ENCODE results near the gene SLC35G3. TPM values are rescaled to one million over a fixed set of nuclear protein-coding genes. Genes with fewer than 3 reads are reported as not detected.

The SLC35G3 gene
- total and polyA plus RNA-seq, 10 of the 15 experiments (the other 5 are each of a cell fraction or from before 2014, with no cell fraction given) = not detected

DNA sequence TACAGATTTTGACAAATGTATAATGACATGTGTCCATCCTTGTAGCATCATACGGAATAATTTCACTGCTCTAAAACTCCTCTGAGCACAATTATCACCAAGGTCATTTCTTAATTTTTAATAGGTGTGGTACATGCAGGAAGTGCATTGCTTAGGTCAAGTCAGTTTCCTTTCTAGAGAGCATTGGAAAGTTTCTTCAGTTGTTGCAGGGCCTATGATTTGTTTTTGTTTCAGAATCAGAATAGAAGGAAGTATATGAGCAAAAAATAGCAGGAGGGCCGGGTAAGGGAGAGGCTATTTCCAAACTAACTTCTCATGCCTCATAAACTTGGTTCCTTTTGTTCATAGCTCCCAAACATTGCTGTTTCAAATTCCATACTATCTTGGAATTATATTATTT lies 24.7 kb upstream of the SLC35G3 start:
- Histone ChIP-seq H3K4me2 (ENCODE audit: control insufficient read depth, insufficient read depth) (no peak overlapping the region), H3K27me3 (replicated peaks in 1 of 2; ENCODE audit: control insufficient read depth in 2 of 2, insufficient read depth in 2 of 2, low read length in 1 of 2) (no peaks in the 10 kb centered on the region; a peak in 1 of 4 replicates), H3K4me3 (no peak overlapping the region), H3K4me1 (ENCODE audit: control insufficient read depth, insufficient read depth, low read length) (no peaks in the 10 kb centered on the region), H3K9me3 (replicated peaks; ENCODE audit: control insufficient read depth, insufficient read depth, low read length) (no peaks in the 10 kb centered on the region; the same call in 2 of the 3 replicates), H3K9ac (ENCODE audit: control insufficient read depth, insufficient read depth, low read length) (no peak overlapping the region), H3K79me2 (ENCODE audit: control insufficient read depth, insufficient read depth, low read length) (no peaks in the 10 kb centered on the region), H4K20me1 (ENCODE audit: control insufficient read depth, insufficient read depth) (no peaks in the 10 kb centered on the region), H3K36me3 (ENCODE audit: control insufficient read depth in 2 of 2, insufficient read depth in 2 of 2, low read length in 1 of 2) (no peaks in the 10 kb centered on the region), H2AFZ (ENCODE audit: control insufficient read depth, low read depth, low read length) (no peak overlapping the region), H3K27ac (ENCODE audit: control insufficient read depth, insufficient read depth) (no peak overlapping the region)
- DNase-seq (ENCODE audit: low read depth, low spot score) = no peak
- TF ChIP-seq RCOR1 (conservative IDR thresholded peaks at IDR 0.05; ENCODE audit: low read depth, low read length) (no peak), USF1 (IDR thresholded peaks at IDR 0.05; ENCODE audit: borderline replicate concordance, extremely low read length, insufficient read depth, low read depth, low read length) (no peak), YY1 (IDR thresholded peaks at IDR 0.05; ENCODE audit: low read depth, low read length) (no peak), FOS (IDR thresholded peaks at IDR 0.05; ENCODE audit: borderline replicate concordance, extremely low read depth, insufficient read length) (no peak), ASH2L (IDR thresholded peaks at IDR 0.05; ENCODE audit: borderline replicate concordance, low read depth) (no peak), HDAC2 (IDR thresholded peaks at IDR 0.05) (no peak), RELA (IDR thresholded peaks at IDR 0.05; ENCODE audit: borderline replicate concordance, partially characterized antibody) (no peak), POLR2AphosphoS5 (IDR thresholded peaks at IDR 0.05; ENCODE audit: low read length) (no peak), NFYB (IDR thresholded peaks at IDR 0.05; ENCODE audit: insufficient read depth, low read depth, low read length) (no peak), NR2F1 (conservative IDR thresholded peaks at IDR 0.05) (no peak)
- TF ChIP-seq, protein P1, sequence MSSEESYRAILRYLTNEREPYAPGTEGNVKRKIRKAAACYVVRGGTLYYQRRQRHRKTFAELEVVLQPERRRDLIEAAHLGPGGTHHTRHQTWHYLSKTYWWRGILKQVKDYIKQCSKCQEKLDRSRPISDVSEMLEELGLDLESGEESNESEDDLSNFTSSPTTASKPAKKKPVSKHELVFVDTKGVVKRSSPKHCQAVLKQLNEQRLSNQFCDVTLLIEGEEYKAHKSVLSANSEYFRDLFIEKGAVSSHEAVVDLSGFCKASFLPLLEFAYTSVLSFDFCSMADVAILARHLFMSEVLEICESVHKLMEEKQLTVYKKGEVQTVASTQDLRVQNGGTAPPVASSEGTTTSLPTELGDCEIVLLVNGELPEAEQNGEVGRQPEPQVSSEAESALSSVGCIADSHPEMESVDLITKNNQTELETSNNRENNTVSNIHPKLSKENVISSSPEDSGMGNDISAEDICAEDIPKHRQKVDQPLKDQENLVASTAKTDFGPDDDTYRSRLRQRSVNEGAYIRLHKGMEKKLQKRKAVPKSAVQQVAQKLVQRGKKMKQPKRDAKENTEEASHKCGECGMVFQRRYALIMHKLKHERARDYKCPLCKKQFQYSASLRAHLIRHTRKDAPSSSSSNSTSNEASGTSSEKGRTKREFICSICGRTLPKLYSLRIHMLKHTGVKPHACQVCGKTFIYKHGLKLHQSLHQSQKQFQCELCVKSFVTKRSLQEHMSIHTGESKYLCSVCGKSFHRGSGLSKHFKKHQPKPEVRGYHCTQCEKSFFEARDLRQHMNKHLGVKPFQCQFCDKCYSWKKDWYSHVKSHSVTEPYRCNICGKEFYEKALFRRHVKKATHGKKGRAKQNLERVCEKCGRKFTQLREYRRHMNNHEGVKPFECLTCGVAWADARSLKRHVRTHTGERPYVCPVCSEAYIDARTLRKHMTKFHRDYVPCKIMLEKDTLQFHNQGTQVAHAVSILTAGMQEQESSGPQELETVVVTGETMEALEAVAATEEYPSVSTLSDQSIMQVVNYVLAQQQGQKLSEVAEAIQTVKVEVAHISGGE (CRISPR knock-in tag; IDR thresholded peaks at IDR 0.05) = no peak
- TF ChIP-seq, protein P2, sequence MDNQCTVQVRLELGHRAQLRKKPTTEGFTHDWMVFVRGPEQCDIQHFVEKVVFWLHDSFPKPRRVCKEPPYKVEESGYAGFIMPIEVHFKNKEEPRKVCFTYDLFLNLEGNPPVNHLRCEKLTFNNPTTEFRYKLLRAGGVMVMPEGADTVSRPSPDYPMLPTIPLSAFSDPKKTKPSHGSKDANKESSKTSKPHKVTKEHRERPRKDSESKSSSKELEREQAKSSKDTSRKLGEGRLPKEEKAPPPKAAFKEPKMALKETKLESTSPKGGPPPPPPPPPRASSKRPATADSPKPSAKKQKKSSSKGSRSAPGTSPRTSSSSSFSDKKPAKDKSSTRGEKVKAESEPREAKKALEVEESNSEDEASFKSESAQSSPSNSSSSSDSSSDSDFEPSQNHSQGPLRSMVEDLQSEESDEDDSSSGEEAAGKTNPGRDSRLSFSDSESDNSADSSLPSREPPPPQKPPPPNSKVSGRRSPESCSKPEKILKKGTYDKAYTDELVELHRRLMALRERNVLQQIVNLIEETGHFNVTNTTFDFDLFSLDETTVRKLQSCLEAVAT (IDR thresholded peaks at IDR 0.05) = no peak
- in situ Hi-C loops (cut with MboI) (no loop called here), intact Hi-C loops (cut with micrococcal nuclease; ENCODE audit: unreplicated experiment) (no loop called here)
- WGBS (ENCODE audit: insufficient coverage, insufficient replicate concordance, low lambda C conversion rate, missing lambda C conversion rate) = 46% methylated on average over 2 of the region's 2 CpGs
- BruUV-seq (replicated peaks) = no TSS peak
- ChIA-PET SMC1A (ENCODE audit: uncharacterized antibody, unreplicated experiment) (interaction anchor here (1.6 kb wide), 1 partner anchor 94 kb away, joined by 3 read pairs; no protein-coding TSS in a partner anchor), CTCF (no interaction called here), POLR2A (no interaction called here), RAD21 (ENCODE audit: unreplicated experiment) (no interaction called here)
- no peak for FAIRE-seq
- no peak for ATAC-seq

Measured in GM12878 (cell line).